Duodenal mucosa (tissue), 2 donors: ENCODE results near the gene OPN3.
"Not testable (repeated sequence)": the region's sequence is repeated elsewhere in the genome, so short reads cannot be mapped to it uniquely, and the experiment has no call there.

Experiments
- H3K27ac ChIP-seq: one replicate; pipeline ENCODE4 v1.7.0; 2013; ENCODE audit warnings: low read depth, low read length
- H3K27me3 ChIP-seq, 2 donors: one replicate each; pipeline ENCODE4 v1.7.0; 2013; ENCODE audit warnings: low read length in 2 of 2, control low read depth in 1 of 2; ENCODE audit not compliant: insufficient read depth in 2 of 2, control insufficient read depth in 1 of 2
- H3K36me3 ChIP-seq, 2 donors: one replicate each; pipeline ENCODE4 v1.7.0; 2013; ENCODE audit warnings: low read length in 2 of 2, control low read depth in 1 of 2; ENCODE audit not compliant: insufficient read depth in 2 of 2, control insufficient read depth in 1 of 2
- H3K4me1 ChIP-seq, 2 donors: one replicate each; pipeline ENCODE4 v1.7.0; 2013; ENCODE audit warnings: low read length in 2 of 2, control low read depth in 1 of 2; ENCODE audit not compliant: insufficient read depth in 2 of 2, control insufficient read depth in 1 of 2
- H3K4me3 ChIP-seq, 2 donors: one replicate each; pipeline ENCODE4 v1.7.0; 2013; ENCODE audit warnings: low read length in 2 of 2, low read depth in 1 of 2
- H3K9ac ChIP-seq, 2 donors: one replicate each; pipeline ENCODE4 v1.7.0; 2013; ENCODE audit warnings: low read length in 2 of 2, low read depth in 1 of 2
- H3K9me3 ChIP-seq, 2 donors: one replicate each; pipeline ENCODE4 v1.7.0; 2013; ENCODE audit warnings: low read length in 2 of 2, control low read depth in 1 of 2; ENCODE audit not compliant: control insufficient read depth in 1 of 2

The OPN3 gene

GRCh38 chr1:241640149-241640866 is at the start of gene OPN3, which contains the start of gene CHML:
TSS of gene OPN3 (minus strand) at chr1:241640369. CDS start at chr1:241640254, 115 bp downstream.
TSS of gene CHML (minus strand) at chr1:241640369. CDS start at chr1:241635766, 4,603 bp downstream.
- H3K36me3 ChIP-seq = no peaks in the 10 kb centered on the region
- peak within 1 kb of the TSS; percentile 65 for H3K27ac ChIP-seq
- H3K27me3 ChIP-seq = no peaks in the 10 kb centered on the region
- peak within 1 kb of the TSS; percentile 94 to 97 for H3K4me3 ChIP-seq
- no peaks in the 10 kb centered on the region for H3K9me3 ChIP-seq
- H3K4me1 ChIP-seq = peaks cover 9 to 14% of the 10 kb centered on the region in 2 donors
- peak within 1 kb of the TSS; percentile 76 to 95 for H3K9ac ChIP-seq

GRCh38 chr1:241688940-241689368 is 48.8 kb upstream of the OPN3 start:
- no peaks in the 10 kb centered on the region for H3K36me3 ChIP-seq
- no peak overlapping the region for H3K4me3 ChIP-seq
- no peak overlapping the region for H3K9ac ChIP-seq
- no peak overlapping the region for H3K27ac ChIP-seq
- H3K4me1 ChIP-seq = no peaks in the 10 kb centered on the region
- H3K9me3 ChIP-seq = no peaks in the 10 kb centered on the region
- no peaks in the 10 kb centered on the region for H3K27me3 ChIP-seq

GRCh38 chr1:241684108-241684507 is 43.9 kb upstream of the OPN3 start:
- H3K27me3 ChIP-seq = no peaks in the 10 kb centered on the region
- no peak overlapping the region for H3K27ac ChIP-seq
- H3K4me3 ChIP-seq = no peak overlapping the region
- no peaks in the 10 kb centered on the region for H3K36me3 ChIP-seq
- no peaks in the 10 kb centered on the region for H3K4me1 ChIP-seq
- H3K9ac ChIP-seq = no peak overlapping the region
- no peaks in the 10 kb centered on the region for H3K9me3 ChIP-seq

- Histone ChIP-seq H3K27ac (no peak overlapping the region), H3K9ac (no peak overlapping the region), H3K4me1 (no peaks in the 10 kb centered on the region), H3K9me3 (no peaks in the 10 kb centered on the region), H3K36me3 (no peaks in the 10 kb centered on the region), H3K4me3 (no peak overlapping the region), H3K27me3 (no peaks in the 10 kb centered on the region)
Observed at GRCh38 chr1:241682921-241683320, 42.8 kb upstream of the OPN3 start.

GRCh38 chr1:241681861-241682448 is 41.8 kb upstream of the OPN3 start:
- not testable (repeated sequence) for H3K36me3 ChIP-seq, H3K27ac ChIP-seq, H3K4me3 ChIP-seq, H3K4me1 ChIP-seq, H3K9me3 ChIP-seq, H3K9ac ChIP-seq, H3K27me3 ChIP-seq

GRCh38 chr1:241679961-241680360 is 39.8 kb upstream of the OPN3 start:
- Histone ChIP-seq H3K4me1 (no peaks in the 10 kb centered on the region), H3K9me3 (no peaks in the 10 kb centered on the region), H3K27ac (no peak overlapping the region), H3K4me3 (no peak overlapping the region), H3K9ac (no peak overlapping the region), H3K27me3 (no peaks in the 10 kb centered on the region), H3K36me3 (no peaks in the 10 kb centered on the region)

- no peak overlapping the region for H3K27ac ChIP-seq
- no peaks in the 10 kb centered on the region for H3K36me3 ChIP-seq
- H3K4me3 ChIP-seq = no peak overlapping the region
- H3K4me1 ChIP-seq = no peaks in the 10 kb centered on the region
- H3K9ac ChIP-seq = no peak overlapping the region
- H3K27me3 ChIP-seq = no peaks in the 10 kb centered on the region
- no peaks in the 10 kb centered on the region for H3K9me3 ChIP-seq
Observed at GRCh38 chr1:241679404-241679803, 39.2 kb upstream of the OPN3 start.

- no peak overlapping the region for H3K4me3 ChIP-seq
- H3K36me3 ChIP-seq = no peaks in the 10 kb centered on the region
- no peaks in the 10 kb centered on the region for H3K9me3 ChIP-seq
- H3K27ac ChIP-seq = no peak overlapping the region
- no peak overlapping the region for H3K9ac ChIP-seq
- no peaks in the 10 kb centered on the region for H3K27me3 ChIP-seq
- no peaks in the 10 kb centered on the region for H3K4me1 ChIP-seq
Observed at GRCh38 chr1:241678536-241678935, 38.4 kb upstream of the OPN3 start.

GRCh38 chr1:241677201-241677600 is 37.0 kb upstream of the OPN3 start:
- Histone ChIP-seq H3K4me3 (peak overlapping the region; percentile 42 to 46), H3K27ac (peak overlapping the region; percentile 14), H3K27me3 (no peaks in the 10 kb centered on the region), H3K36me3 (no peaks in the 10 kb centered on the region), H3K9ac (no peak overlapping the region), H3K9me3 (no peaks in the 10 kb centered on the region), H3K4me1 (no peaks in the 10 kb centered on the region)

- H3K27ac ChIP-seq = no peak overlapping the region
- H3K4me3 ChIP-seq = no peak overlapping the region
- no peaks in the 10 kb centered on the region for H3K27me3 ChIP-seq
- no peaks in the 10 kb centered on the region for H3K36me3 ChIP-seq
- no peak overlapping the region for H3K9ac ChIP-seq
- no peaks in the 10 kb centered on the region for H3K9me3 ChIP-seq
- H3K4me1 ChIP-seq = no peaks in the 10 kb centered on the region
Observed at GRCh38 chr1:241675983-241676382, 35.8 kb upstream of the OPN3 start.
